ENCODE data around the gene CLSTN2.

The CLSTN2 gene

DNA sequence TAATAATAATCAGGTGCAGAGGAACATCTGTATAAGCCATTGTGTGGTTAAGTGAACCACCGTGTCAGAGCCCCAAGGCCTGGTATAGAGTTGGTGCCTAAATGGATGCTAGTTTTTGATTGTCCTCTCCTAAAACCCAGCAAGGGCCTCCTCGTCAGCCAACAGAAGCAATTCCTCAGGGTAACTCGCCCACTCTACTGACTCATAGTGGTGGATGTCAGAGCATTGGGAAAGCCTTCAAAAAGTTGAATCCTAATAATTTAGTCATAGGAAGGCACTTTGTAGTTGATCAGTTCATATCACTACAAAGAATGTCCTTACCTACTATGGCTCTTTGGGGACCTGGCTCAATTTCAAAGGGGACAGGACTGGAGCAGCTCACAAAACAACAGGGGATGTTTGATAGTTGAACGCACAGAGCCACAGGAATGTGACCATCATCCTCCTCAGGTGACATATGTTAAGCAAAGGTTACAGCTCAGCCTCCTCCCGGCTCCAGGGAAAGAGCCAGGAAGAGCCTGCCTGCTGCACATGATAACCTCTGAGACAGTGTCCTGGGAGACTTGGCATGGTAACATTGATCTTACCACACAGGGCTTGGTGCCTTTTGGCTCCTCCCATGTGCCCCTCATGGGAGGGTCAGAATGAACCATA, 338.7 kb downstream of the CLSTN2 start:
- H3K4me2 ChIP-seq, result no peak overlapping the region
- no peaks in the 10 kb centered on the region for H4K20me1 ChIP-seq (ENCODE audit: insufficient read depth)
- no peaks in the 10 kb centered on the region for H3K4me1 ChIP-seq (ENCODE audit: low read depth, poor library complexity, severe bottlenecking)
- no peak overlapping the region for H3K9ac ChIP-seq
- no peaks in the 10 kb centered on the region for H3K79me2 ChIP-seq (ENCODE audit: insufficient read depth, low read depth)
- no peak overlapping the region for H3K27ac ChIP-seq
- H3K27me3 ChIP-seq (ENCODE audit: insufficient read depth, low read depth), result no peaks in the 10 kb centered on the region
- H3K4me3 ChIP-seq (IDR thresholded peaks at IDR 0.05; ENCODE audit: insufficient read depth, low read depth, low read length), result no peak overlapping the region
- no peaks in the 10 kb centered on the region for H3K36me3 ChIP-seq (ENCODE audit: insufficient read depth)
- TF ChIP-seq, protein P1, sequence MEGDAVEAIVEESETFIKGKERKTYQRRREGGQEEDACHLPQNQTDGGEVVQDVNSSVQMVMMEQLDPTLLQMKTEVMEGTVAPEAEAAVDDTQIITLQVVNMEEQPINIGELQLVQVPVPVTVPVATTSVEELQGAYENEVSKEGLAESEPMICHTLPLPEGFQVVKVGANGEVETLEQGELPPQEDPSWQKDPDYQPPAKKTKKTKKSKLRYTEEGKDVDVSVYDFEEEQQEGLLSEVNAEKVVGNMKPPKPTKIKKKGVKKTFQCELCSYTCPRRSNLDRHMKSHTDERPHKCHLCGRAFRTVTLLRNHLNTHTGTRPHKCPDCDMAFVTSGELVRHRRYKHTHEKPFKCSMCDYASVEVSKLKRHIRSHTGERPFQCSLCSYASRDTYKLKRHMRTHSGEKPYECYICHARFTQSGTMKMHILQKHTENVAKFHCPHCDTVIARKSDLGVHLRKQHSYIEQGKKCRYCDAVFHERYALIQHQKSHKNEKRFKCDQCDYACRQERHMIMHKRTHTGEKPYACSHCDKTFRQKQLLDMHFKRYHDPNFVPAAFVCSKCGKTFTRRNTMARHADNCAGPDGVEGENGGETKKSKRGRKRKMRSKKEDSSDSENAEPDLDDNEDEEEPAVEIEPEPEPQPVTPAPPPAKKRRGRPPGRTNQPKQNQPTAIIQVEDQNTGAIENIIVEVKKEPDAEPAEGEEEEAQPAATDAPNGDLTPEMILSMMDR (conservative IDR thresholded peaks at IDR 0.05; ENCODE audit: low read depth, low read length), result no peak
- no peak overlapping the region for H2AFZ ChIP-seq (ENCODE audit: low read depth)

DNA sequence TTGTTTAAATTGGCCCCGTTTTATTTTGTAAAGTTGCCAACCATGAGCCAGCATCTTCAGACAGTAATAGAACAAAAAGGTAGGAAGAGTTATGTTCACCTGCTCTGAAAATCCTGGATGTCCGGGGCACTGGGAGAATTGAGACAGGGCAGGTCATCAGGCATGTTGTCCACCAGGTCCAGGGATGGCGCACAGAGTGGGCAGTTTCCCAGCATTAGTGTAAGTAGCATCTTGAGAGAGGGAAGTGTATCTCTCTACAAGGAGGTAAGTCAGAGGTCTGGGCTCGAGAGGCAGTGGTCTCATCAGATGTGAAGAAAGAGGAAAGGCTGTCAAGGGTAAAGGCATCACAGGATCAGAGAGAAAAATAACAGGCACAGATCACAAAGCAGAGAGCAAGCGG, 339.4 kb downstream of the CLSTN2 start:
- H3K27ac ChIP-seq, result no peak overlapping the region
- no peaks in the 10 kb centered on the region for H4K20me1 ChIP-seq (ENCODE audit: insufficient read depth)
- no peak overlapping the region for H2AFZ ChIP-seq (ENCODE audit: low read depth)
- no peak overlapping the region for H3K4me3 ChIP-seq (IDR thresholded peaks at IDR 0.05; ENCODE audit: insufficient read depth, low read depth, low read length)
- H3K36me3 ChIP-seq (ENCODE audit: insufficient read depth), result no peaks in the 10 kb centered on the region
- no peak overlapping the region for H3K4me2 ChIP-seq
- no peaks in the 10 kb centered on the region for H3K79me2 ChIP-seq (ENCODE audit: insufficient read depth, low read depth)
- no peaks in the 10 kb centered on the region for H3K27me3 ChIP-seq (ENCODE audit: insufficient read depth, low read depth)
- no peak overlapping the region for H3K9ac ChIP-seq
- no peaks in the 10 kb centered on the region for H3K4me1 ChIP-seq (ENCODE audit: low read depth, poor library complexity, severe bottlenecking)
- TF ChIP-seq, protein P1 (conservative IDR thresholded peaks at IDR 0.05; ENCODE audit: low read depth, low read length), result no peak

GRCh38 chr3:140276703-140277102, 341.7 kb downstream of the CLSTN2 start:
- TF ChIP-seq, protein P1 (conservative IDR thresholded peaks at IDR 0.05; ENCODE audit: low read depth, low read length), result peak; percentile 47
- Histone ChIP-seq H3K9ac (no peak overlapping the region), H3K79me2 (ENCODE audit: insufficient read depth, low read depth) (no peaks in the 10 kb centered on the region), H3K36me3 (ENCODE audit: insufficient read depth) (no peaks in the 10 kb centered on the region), H3K27ac (no peak overlapping the region), H4K20me1 (ENCODE audit: insufficient read depth) (no peaks in the 10 kb centered on the region), H3K4me1 (ENCODE audit: low read depth, poor library complexity, severe bottlenecking) (no peaks in the 10 kb centered on the region), H3K27me3 (ENCODE audit: insufficient read depth, low read depth) (no peaks in the 10 kb centered on the region), H2AFZ (ENCODE audit: low read depth) (no peak overlapping the region), H3K4me3 (IDR thresholded peaks at IDR 0.05; ENCODE audit: insufficient read depth, low read depth, low read length) (no peak overlapping the region), H3K4me2 (no peak overlapping the region)

- H3K36me3 ChIP-seq (ENCODE audit: insufficient read depth), result no peaks in the 10 kb centered on the region
- no peaks in the 10 kb centered on the region for H3K4me1 ChIP-seq (ENCODE audit: low read depth, poor library complexity, severe bottlenecking)
- H4K20me1 ChIP-seq (ENCODE audit: insufficient read depth), result no peaks in the 10 kb centered on the region
- no peak overlapping the region for H3K4me3 ChIP-seq (IDR thresholded peaks at IDR 0.05; ENCODE audit: insufficient read depth, low read depth, low read length)
- no peak overlapping the region for H3K27ac ChIP-seq
- H3K9ac ChIP-seq, result no peak overlapping the region
- TF ChIP-seq, protein P1 (conservative IDR thresholded peaks at IDR 0.05; ENCODE audit: low read depth, low read length), result no peak
- H2AFZ ChIP-seq (ENCODE audit: low read depth), result no peak overlapping the region
- no peaks in the 10 kb centered on the region for H3K79me2 ChIP-seq (ENCODE audit: insufficient read depth, low read depth)
- no peaks in the 10 kb centered on the region for H3K27me3 ChIP-seq (ENCODE audit: insufficient read depth, low read depth)
- H3K4me2 ChIP-seq, result no peak overlapping the region
Observed at GRCh38 chr3:140277886-140278285, 342.9 kb downstream of the CLSTN2 start.
